GM12878 (cell line): ENCODE data around the gene NAA35. TPM values are rescaled to one million over a fixed set of nuclear protein-coding genes. Genes with fewer than 3 reads are reported as not detected.

ENCODE experiments used
- ATAC-seq: fragments of 200-7000 bp; cut with Tn5 transposase; 3 replicates; pipeline ENCODE4 v1.9.1; 2020; ENCODE audit warnings: mild to moderate bottlenecking, moderate library complexity
- BruUV-seq: library from RNA; stranded (reverse); fragments of 400-500 nt; replicated peaks from 2 replicates; lab custom pipeline; 2021; lab: Mats Ljungman, UMichigan
- CTCF ChIA-PET: fragments of 300-600 bp; sonication (Branson Sonifier 250); formaldehyde crosslinking; extraction: SDS; loops from one replicate; lab custom pipeline; 2021; ENCODE audit warnings: inconsistent platforms; lab: Yijun Ruan, JAX
- POLR2A ChIA-PET: fragments of 350-600 bp; formaldehyde crosslinking; extraction: SDS; loops from one replicate; lab custom pipeline; 2021; ENCODE audit warnings: inconsistent platforms; lab: Charles Lee
- RAD21 ChIA-PET: fragments of 300-600 bp; sonication (Branson Sonifier 250); formaldehyde crosslinking; loops from one replicate; lab custom pipeline; 2023; ENCODE audit warnings: antibody characterized with exemption; ENCODE audit not compliant: unreplicated experiment; lab: Charles Lee
- SMC1A ChIA-PET: fragments of 300-600 bp; sonication (Branson Sonifier 250); formaldehyde crosslinking; loops from one replicate; lab custom pipeline; 2023; ENCODE audit not compliant: unreplicated experiment, uncharacterized antibody; lab: Charles Lee
- DNase-seq: peaks from one replicate; pipeline ENCODE4 v3.0.0-alpha.2; 2011; ENCODE audit warnings: low read depth, low spot score
- FAIRE-seq: peaks from 3 replicates; lab custom pipeline; 2011; peaks lifted over from hg19 to GRCh38; lab: Jason Lieb, UNC
- H2AFZ ChIP-seq: 2 replicates; pipeline ENCODE4 v1.6.0; 2011; ENCODE audit warnings: low read depth, low read length, control low read depth; ENCODE audit not compliant: control insufficient read depth
- H3K27ac ChIP-seq: 2 replicates; pipeline ENCODE4 v1.5.1; 2011; ENCODE audit warnings: control low read depth; ENCODE audit not compliant: control insufficient read depth, insufficient read depth
- H3K27me3 ChIP-seq, 2 experiments: replicated peaks in 1 of 2; 2 replicates each; pipeline versions ENCODE4 v1.6.0 to v1.6.1; 2011; ENCODE audit warnings: low read length in 1 of 2; ENCODE audit not compliant: control insufficient read depth in 2 of 2, insufficient read depth in 2 of 2
- H3K36me3 ChIP-seq, 2 experiments: 2 replicates each; pipeline ENCODE4 v1.5.1; 2011; ENCODE audit warnings: low read length in 1 of 2; ENCODE audit not compliant: control insufficient read depth in 2 of 2, insufficient read depth in 2 of 2
- H3K4me1 ChIP-seq: 2 replicates; pipeline ENCODE4 v1.6.1; 2011; ENCODE audit warnings: mild to moderate bottlenecking, low read length, moderate library complexity, mixed read lengths; ENCODE audit not compliant: control insufficient read depth, insufficient read depth
- H3K4me2 ChIP-seq: 2 replicates; pipeline ENCODE4 v1.6.0; 2011; ENCODE audit warnings: control low read depth; ENCODE audit not compliant: control insufficient read depth, insufficient read depth
- H3K4me3 ChIP-seq: fragments of 200-600 bp; sonication (generic); 2 replicates; pipeline ENCODE4 v1.5.1; 2016
- H3K79me2 ChIP-seq: 2 replicates; pipeline ENCODE4 v1.6.0; 2011; ENCODE audit warnings: low read length; ENCODE audit not compliant: control insufficient read depth, insufficient read depth
- H3K9ac ChIP-seq: 2 replicates; pipeline ENCODE4 v1.8.0; 2011; ENCODE audit warnings: low read length, control low read depth, mixed read lengths; ENCODE audit not compliant: control insufficient read depth, insufficient read depth
- H3K9me3 ChIP-seq: replicated peaks from 3 replicates; pipeline ENCODE4 v1.5.1; 2011; ENCODE audit warnings: mild to moderate bottlenecking, low read length; ENCODE audit not compliant: control insufficient read depth, insufficient read depth
- H4K20me1 ChIP-seq: 2 replicates; pipeline ENCODE4 v1.6.0; 2011; ENCODE audit not compliant: control insufficient read depth, insufficient read depth
- ATF3 ChIP-seq: IDR thresholded peaks from 2 replicates; pipeline ENCODE4 v1.6.1; 2011; ENCODE audit warnings: low read depth, mild to moderate bottlenecking, low read length, moderate library complexity, borderline replicate concordance; ENCODE audit errors: extremely low read depth
- CHD2 ChIP-seq: IDR thresholded peaks from 2 replicates; pipeline ENCODE4 v1.6.1; 2011; ENCODE audit warnings: low read depth, low read length, improper control_type of control experiment, borderline replicate concordance
- CHD4 ChIP-seq: fragments of 200-600 bp; sonication (generic); IDR thresholded peaks from 2 replicates; pipeline ENCODE4 v1.6.1; 2016; ENCODE audit warnings: mild to moderate bottlenecking
- CUX1 ChIP-seq: IDR thresholded peaks from 2 replicates; pipeline ENCODE4 v1.6.1; 2012; ENCODE audit warnings: improper control_type of control experiment, low read depth, low read length; ENCODE audit not compliant: insufficient replicate concordance
- EP300 ChIP-seq, 2 experiments: fragments of 150-350 bp in 1 of 2; IDR thresholded peaks; 2 replicates each; pipeline ENCODE4 v1.6.1; 2011 to 2012; ENCODE audit warnings: low read depth in 2 of 2, low read length in 2 of 2, borderline replicate concordance in 1 of 2, improper control_type of control experiment in 1 of 2, inconsistent platforms in 1 of 2; ENCODE audit not compliant: control insufficient read depth in 1 of 2
- HCFC1 ChIP-seq: fragments of 150-350 bp; IDR thresholded peaks from 2 replicates; pipeline ENCODE4 v1.6.1; 2014; ENCODE audit warnings: low read length
- MEF2B ChIP-seq: fragments of 450-650 bp; IDR thresholded peaks from 2 replicates; pipeline ENCODE4 v1.6.1; 2018; ENCODE audit warnings: mild to moderate bottlenecking, moderate library complexity; ENCODE audit not compliant: partially characterized antibody, poor library complexity, severe bottlenecking
- NFYB ChIP-seq: IDR thresholded peaks from 2 replicates; pipeline ENCODE4 v1.6.1; 2011; ENCODE audit warnings: low read depth, mild to moderate bottlenecking, low read length, improper control_type of control experiment, moderate library complexity; ENCODE audit not compliant: insufficient read depth
- POLR2A ChIP-seq: IDR thresholded peaks from 2 replicates; pipeline ENCODE4 v1.6.1; 2011; ENCODE audit warnings: low read depth, mild to moderate bottlenecking, low read length
- RAD21 ChIP-seq: IDR thresholded peaks from 2 replicates; pipeline ENCODE4 v1.6.1; 2011; ENCODE audit warnings: mild to moderate bottlenecking, low read depth, low read length, moderate library complexity; ENCODE audit not compliant: insufficient read depth
- RUNX3 ChIP-seq: IDR thresholded peaks from 2 replicates; pipeline ENCODE4 v1.6.1; 2012; ENCODE audit warnings: low read length, inconsistent platforms
- SIN3A ChIP-seq: IDR thresholded peaks from 2 replicates; pipeline ENCODE4 v1.6.1; 2012; ENCODE audit warnings: low read depth, low read length, improper control_type of control experiment
- STAT1 ChIP-seq: fragments of 450-650 bp; conservative IDR thresholded peaks from 2 replicates; pipeline ENCODE4 v1.6.1; 2014; ENCODE audit warnings: antibody characterized with exemption, mild to moderate bottlenecking
- ZBED1 ChIP-seq: IDR thresholded peaks from 2 replicates; pipeline ENCODE4 v1.6.1; 2016; ENCODE audit warnings: borderline replicate concordance
- ZBTB33 ChIP-seq: fragments of 450-650 bp; IDR thresholded peaks from 2 replicates; pipeline ENCODE4 v1.6.1; 2017; ENCODE audit warnings: mild to moderate bottlenecking
- ZZZ3 ChIP-seq: IDR thresholded peaks from 2 replicates; pipeline ENCODE4 v1.6.1; 2011; ENCODE audit warnings: low read depth; ENCODE audit not compliant: control insufficient read depth, insufficient read length
- WGBS: methylation state at CpG from one replicate; pipeline ENCODE4 v1.1.6; 2016; ENCODE audit warnings: low lambda C conversion rate; ENCODE audit not compliant: insufficient replicate concordance, insufficient coverage; ENCODE audit errors: missing lambda C conversion rate; 5-methylcytosine and 5-hydroxymethylcytosine counted together
- in situ Hi-C: fragments of 300-500 bp; cut with MboI; formaldehyde crosslinking; loops from 9 replicates; pipeline ENCODE4 v1.14.3; 2018; ENCODE audit warnings: mixed read lengths
- intact Hi-C: fragments of 100-400 bp; cut with micrococcal nuclease; formaldehyde crosslinking; loops from one replicate; pipeline ENCODE4 v1.14.2; 2022; ENCODE audit not compliant: unreplicated experiment
- polyA plus RNA-seq, 11 experiments: library from polyadenylated mRNA; depleted of rRNA in 4 of 11; unstranded in 6 of 11; stranded (reverse) in 5 of 11; fragments of >200 nt; fragmentation: Nextera tagmentation in 4 of 11; fragmentation: Illumina TruSeq in 1 of 11; extraction: Ambion mirVana in 4 of 11; extraction: Trizol in 1 of 11; gene quantifications; 1 replicate in 1 of 11; 2 replicates in 10 of 11; pipeline versions ENCODE4 v1.2.1 to v1.2.3, GENCODE V29; 2011 to 2016; ENCODE audit warnings: inconsistent platforms in 2 of 11, missing spikeins in 2 of 11, low read depth in 1 of 11
- total RNA-seq, 4 experiments: library from RNA; depleted of rRNA in 3 of 4; stranded (reverse); fragments of >200 nt in 3 of 4; fragmentation: Illumina TruSeq in 1 of 4; extraction: Trizol in 1 of 4; gene quantifications; 2 replicates each; pipeline versions ENCODE4 v1.2.1 to v1.2.3, GENCODE V29; 2013 to 2021
- TF ChIP-seq, protein P1 (sequence below): IDR thresholded peaks from 2 replicates; pipeline ENCODE4 v1.6.1; 2011; ENCODE audit warnings: borderline replicate concordance, low read depth, mild to moderate bottlenecking, moderate library complexity, mixed read lengths, low read length; ENCODE audit not compliant: insufficient read depth; ENCODE audit errors: extremely low read length

NAA35 gene
- total and polyA plus RNA-seq, 10 of the 15 experiments (the other 5 are each of a cell fraction or from before 2014, with no cell fraction given), result 15.5 to 38.0 (median 26.9) TPM

GRCh38 chr9:86036555-86036954 is 95.6 kb downstream of the NAA35 start:
- Histone ChIP-seq H3K79me2 (no peaks in the 10 kb centered on the region), H3K36me3 (no peaks in the 10 kb centered on the region; a peak in 1 of 4 replicates), H3K4me3 (no peak overlapping the region), H4K20me1 (no peaks in the 10 kb centered on the region), H3K9ac (no peak overlapping the region), H3K4me1 (no peaks in the 10 kb centered on the region), H3K9me3 (no peaks in the 10 kb centered on the region), H3K4me2 (no peak overlapping the region), H3K27me3 (no peaks in the 10 kb centered on the region), H3K27ac (no peak overlapping the region), H2AFZ (no peak overlapping the region)
- 90% methylated on average over 9 of the region's 9 CpGs for WGBS
- ChIA-PET RAD21 (no interaction called here), SMC1A (no interaction called here), CTCF (no interaction called here), POLR2A (no interaction called here)
- FAIRE-seq (no peak), ATAC-seq (no peak), DNase-seq (no peak)
- intact Hi-C loops, result loop anchor here (10.0 kb wide), 1 partner anchor 208 kb away; no protein-coding TSS in a partner anchor
- no TSS peak for BruUV-seq
- in situ Hi-C loops, result no loop called here
- TF ChIP-seq RUNX3, result no peak
- no peak for TF ChIP-seq NFYB
- no peak for TF ChIP-seq POLR2A
- TF ChIP-seq CHD2, result no peak
- no peak for TF ChIP-seq STAT1
- no peak for TF ChIP-seq CHD4
- no peak for TF ChIP-seq RAD21
- TF ChIP-seq MEF2B, result no peak
- TF ChIP-seq HCFC1, result no peak
- no peak for TF ChIP-seq ZBTB33
- no peak for TF ChIP-seq CUX1
- TF ChIP-seq EP300 (IDR thresholded peaks at IDR 0.05; ENCODE audit: borderline replicate concordance in 1 of 2, control insufficient read depth in 1 of 2, low read depth in 2 of 2, low read length in 2 of 2), result no peak
- no peak for TF ChIP-seq ATF3
- no peak for TF ChIP-seq ZBED1
- no peak for TF ChIP-seq ZZZ3
- TF ChIP-seq SIN3A, result no peak
- TF ChIP-seq, protein P1, sequence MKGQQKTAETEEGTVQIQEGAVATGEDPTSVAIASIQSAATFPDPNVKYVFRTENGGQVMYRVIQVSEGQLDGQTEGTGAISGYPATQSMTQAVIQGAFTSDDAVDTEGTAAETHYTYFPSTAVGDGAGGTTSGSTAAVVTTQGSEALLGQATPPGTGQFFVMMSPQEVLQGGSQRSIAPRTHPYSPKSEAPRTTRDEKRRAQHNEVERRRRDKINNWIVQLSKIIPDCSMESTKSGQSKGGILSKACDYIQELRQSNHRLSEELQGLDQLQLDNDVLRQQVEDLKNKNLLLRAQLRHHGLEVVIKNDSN, result no peak
